Aorta (tissue), 5 donors: ENCODE data around the gene MEAK7. TPM values are rescaled to one million over a fixed set of nuclear protein-coding genes. Genes with fewer than 3 reads are reported as not detected.
"Not testable (repeated sequence)": the region's sequence is repeated elsewhere in the genome, so short reads cannot be mapped to it uniquely, and the experiment has no call there.

Source experiments
- ATAC-seq: fragments of 200-7000 bp; cut with Tn5 transposase; one replicate; pipeline ENCODE4 v1.9.1; 2022; ENCODE audit warnings: moderate library complexity; ENCODE audit not compliant: low FRiP score
- DNase-seq, 2 donors: peaks; one replicate each; pipeline ENCODE4 v3.0.0-alpha.2; 2020
- H3K27ac ChIP-seq, 2 donors: one replicate each; pipeline ENCODE4 v1.5.1; 2013; ENCODE audit warnings: low read length in 2 of 2, mild to moderate bottlenecking in 2 of 2, moderate library complexity in 2 of 2, control low read depth in 1 of 2, inconsistent platforms in 1 of 2, low read depth in 1 of 2
- H3K27me3 ChIP-seq, 2 donors: one replicate each; pipeline ENCODE4 v1.6.1; 2013; ENCODE audit warnings: control low read depth in 1 of 2, low read length in 1 of 2, mild to moderate bottlenecking in 1 of 2, moderate library complexity in 1 of 2; ENCODE audit not compliant: insufficient read depth in 2 of 2, control insufficient read depth in 1 of 2
- H3K36me3 ChIP-seq, 2 donors: one replicate each; pipeline ENCODE4 v1.6.1; 2013; ENCODE audit warnings: control low read depth in 1 of 2, low read length in 1 of 2, mild to moderate bottlenecking in 1 of 2; ENCODE audit not compliant: insufficient read depth in 2 of 2, control insufficient read depth in 1 of 2
- H3K4me1 ChIP-seq, 2 donors: one replicate each; pipeline ENCODE4 v1.6.1; 2013; ENCODE audit warnings: low read length in 2 of 2, control low read depth in 1 of 2, mild to moderate bottlenecking in 1 of 2, moderate library complexity in 1 of 2; ENCODE audit not compliant: insufficient read depth in 2 of 2, control insufficient read depth in 1 of 2
- H3K4me3 ChIP-seq, 2 donors: one replicate each; pipeline ENCODE4 v1.5.1; 2013; ENCODE audit warnings: low read length in 2 of 2, control low read depth in 1 of 2, mild to moderate bottlenecking in 1 of 2
- H3K9me3 ChIP-seq: one replicate; pipeline ENCODE4 v1.6.1; 2013; ENCODE audit warnings: mild to moderate bottlenecking, low read length; ENCODE audit not compliant: control insufficient read depth
- WGBS, 2 donors: extraction: QIAGEN DNeasy Blood & Tissue Kit; methylation state at CpG; one replicate each; pipeline ENCODE4 v1.1.7; 2013; 5-methylcytosine and 5-hydroxymethylcytosine counted together
- intact Hi-C, 2 donors: fragments of 100-400 bp; cut with DNase I; formaldehyde crosslinking; loops; one replicate each; pipeline versions ENCODE4 v1.14.2 to v1.15.0; 2022
- polyA plus RNA-seq, 2 donors: library from polyadenylated mRNA; stranded (reverse); fragments of 200-250 nt; gene quantifications; one replicate each; pipeline ENCODE4 v1.2.3, GENCODE V29; 2013
- total RNA-seq, 2 donors: library from RNA; stranded (reverse); fragmentation: NEBNext Ultra II Directional; extraction: Animal tissue kit (Norgen Biotek cat#: 25700); gene quantifications; one replicate each; pipeline ENCODE4 v1.2.1, GENCODE V29; 2021
- donor health status: healthy with polysubstance abuse.
- donor health status: Bipolar disorder and iron deficiency.
- donor health status: DM: no; HTN: no; CAD: no.
- donor health status: DM: no; HTN: no; CAD: no.
- donor health status: DM: yes; HTN: yes; CAD: no.

The MEAK7 gene
- total and polyA plus RNA-seq, 4 donors: 3.4 to 23.9 (median 11.6) TPM

DNA sequence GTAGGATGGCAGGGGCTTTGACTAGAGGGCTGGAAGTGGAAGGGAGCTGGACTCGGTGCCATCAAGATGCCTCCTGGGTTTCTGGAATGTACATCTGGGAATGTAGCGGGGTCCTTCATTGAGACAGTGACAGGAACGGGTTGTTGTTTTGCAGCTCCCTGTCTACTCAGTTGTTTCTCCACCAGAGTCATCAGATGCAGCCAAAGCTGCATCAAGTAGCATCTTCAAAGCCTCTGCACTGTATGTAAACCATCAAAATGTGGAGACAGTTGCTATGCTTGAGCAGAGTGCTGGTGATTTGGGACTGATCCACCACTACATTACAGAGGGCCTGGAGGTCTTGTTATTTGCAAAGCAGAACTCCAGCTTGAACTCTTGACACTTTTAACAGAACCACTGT, 25.1 kb upstream of the MEAK7 start:
- peaks cover 0 to 7% of the 10 kb centered on the region in 2 donors for H3K4me1 ChIP-seq
- no peak overlapping the region for H3K4me3 ChIP-seq
- ATAC-seq (no peak), DNase-seq (no peak)
- H3K27ac ChIP-seq: no peak overlapping the region
- no peaks in the 10 kb centered on the region for H3K36me3 ChIP-seq
- 98% methylated on average over 3 of the region's 3 CpGs for WGBS, 2 donors
- no peaks in the 10 kb centered on the region for H3K9me3 ChIP-seq
- no peaks in the 10 kb centered on the region for H3K27me3 ChIP-seq
- intact Hi-C loops: loop anchor here (5.0 kb wide), 1 partner anchor 88 kb away; the partner anchor contains the start of gene COTL1 (in 2 of the 2)

DNA sequence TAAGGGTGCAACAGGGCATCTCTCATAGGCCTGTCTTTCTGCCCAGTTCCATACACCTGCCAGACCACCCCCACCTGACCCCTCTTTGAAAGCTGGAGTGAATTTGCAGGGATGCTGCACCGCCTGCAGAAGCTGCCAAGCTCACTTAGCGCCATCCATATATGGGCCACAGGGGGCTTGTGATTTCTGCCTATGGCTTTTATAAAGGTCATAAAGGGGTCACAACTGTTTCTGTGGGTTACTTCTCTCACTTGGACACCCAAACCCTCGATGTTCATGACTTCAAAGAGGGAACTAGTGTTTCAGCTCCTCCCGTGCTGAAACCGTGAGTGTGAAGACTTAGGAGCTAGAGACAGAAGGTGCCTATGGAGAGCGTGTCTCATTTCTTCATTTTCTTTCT, 23.9 kb upstream of the MEAK7 start:
- no peaks in the 10 kb centered on the region for H3K9me3 ChIP-seq
- DNase-seq (no peak), ATAC-seq (no peak)
- intact Hi-C loops: no loop called here
- peaks cover 0 to 7% of the 10 kb centered on the region in 2 donors for H3K4me1 ChIP-seq
- 94 to 96% methylated on average over 6 of the region's 6 CpGs for WGBS, 2 donors
- H3K27me3 ChIP-seq: no peaks in the 10 kb centered on the region
- no peaks in the 10 kb centered on the region for H3K36me3 ChIP-seq
- no peak overlapping the region for H3K4me3 ChIP-seq
- no peak overlapping the region for H3K27ac ChIP-seq

DNA sequence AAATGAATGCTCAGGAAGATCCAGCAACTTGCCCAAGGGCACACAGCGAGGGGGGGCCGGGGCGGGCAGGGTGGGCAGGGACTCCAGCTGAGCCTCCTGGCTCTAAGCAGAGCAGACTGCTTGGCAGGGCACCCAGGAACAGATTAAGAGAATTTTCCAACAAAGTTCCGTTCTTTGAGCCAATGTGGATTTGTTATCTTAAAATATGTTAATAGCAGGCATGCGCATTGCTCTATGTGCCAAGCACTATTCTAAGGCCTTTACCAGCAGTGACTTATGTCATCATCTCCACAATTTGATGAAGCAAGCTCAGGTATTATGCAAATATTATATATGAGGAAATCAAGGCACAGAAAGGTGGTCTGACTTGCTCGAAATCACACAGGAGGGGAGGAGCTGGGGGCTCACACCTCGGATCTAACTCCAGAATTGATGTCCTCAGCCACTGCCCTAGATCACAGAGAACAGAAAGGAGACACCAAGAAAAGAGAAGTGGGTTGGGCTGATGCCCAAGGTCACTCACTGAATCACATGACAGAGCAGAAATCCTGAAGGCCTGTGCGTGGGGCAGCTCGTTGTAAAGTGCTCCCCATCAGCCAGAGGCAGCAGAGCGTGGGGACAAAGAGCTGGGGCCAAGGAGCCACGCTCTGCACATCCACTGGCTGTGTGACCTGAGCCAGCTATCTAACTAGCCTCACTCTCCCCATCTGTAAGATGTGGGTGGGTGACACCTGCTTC, 23.2 kb upstream of the MEAK7 start:
- intact Hi-C loops: no loop called here
- Histone ChIP-seq H3K4me1 (peaks cover 0 to 7% of the 10 kb centered on the region in 2 donors), H3K4me3 (no peak overlapping the region), H3K27me3 (no peaks in the 10 kb centered on the region), H3K9me3 (no peaks in the 10 kb centered on the region), H3K27ac (peak overlapping the region in 1 of 2 donors; percentile 0), H3K36me3 (no peaks in the 10 kb centered on the region)
- WGBS, 2 donors: 26 to 29% methylated on average over 11 of the region's 11 CpGs
- ATAC-seq: no peak
- peak in 1 of 2 donors; percentile 63 for DNase-seq

DNA sequence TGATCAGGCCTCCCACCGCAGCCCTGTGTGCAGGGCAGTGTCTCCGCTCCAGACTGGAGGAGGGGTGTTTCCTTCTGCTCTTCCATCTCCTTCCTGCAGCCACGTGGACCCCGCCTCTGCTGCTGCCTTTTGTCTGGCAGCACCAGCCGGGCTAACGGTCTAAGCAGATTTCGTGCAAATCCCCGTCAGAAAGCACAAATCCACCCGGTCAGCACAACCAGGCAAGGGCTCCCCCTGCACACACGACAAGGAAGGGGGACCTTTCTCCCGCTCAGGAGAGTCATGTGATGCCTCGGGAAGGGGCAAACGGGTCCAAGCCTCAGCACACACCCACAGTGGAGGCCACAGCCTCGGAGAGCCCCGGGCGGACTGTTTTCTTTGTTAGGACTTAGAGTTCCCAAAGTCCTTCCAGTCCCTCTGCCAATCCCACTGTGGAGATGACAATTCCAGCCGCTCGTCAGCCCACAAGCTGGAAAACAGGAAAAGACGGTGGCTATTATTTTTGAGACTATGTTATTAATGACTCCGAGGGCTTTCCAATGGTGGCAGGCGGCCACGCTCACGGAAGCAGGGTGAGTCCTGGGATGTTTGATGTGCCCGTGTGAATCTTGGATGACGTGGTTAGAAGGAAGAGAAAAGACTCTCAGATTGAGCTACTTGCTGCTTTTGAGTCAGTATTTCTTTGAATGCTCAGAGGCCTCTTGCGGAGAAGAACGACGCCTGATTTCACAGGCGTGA, 22.5 kb upstream of the MEAK7 start:
- Histone ChIP-seq H3K36me3 (no peaks in the 10 kb centered on the region), H3K4me3 (no peak overlapping the region), H3K27ac (peak overlapping the region in 1 of 2 donors; percentile 2), H3K27me3 (no peaks in the 10 kb centered on the region), H3K9me3 (no peaks in the 10 kb centered on the region), H3K4me1 (peaks cover 0 to 5% of the 10 kb centered on the region in 2 donors)
- DNase-seq (peak in 1 of 2 donors; percentile 58), ATAC-seq (peak; percentile 64)
- intact Hi-C loops: no loop called here
- WGBS, 2 donors: 7% methylated on average over 29 of the region's 29 CpGs

DNA sequence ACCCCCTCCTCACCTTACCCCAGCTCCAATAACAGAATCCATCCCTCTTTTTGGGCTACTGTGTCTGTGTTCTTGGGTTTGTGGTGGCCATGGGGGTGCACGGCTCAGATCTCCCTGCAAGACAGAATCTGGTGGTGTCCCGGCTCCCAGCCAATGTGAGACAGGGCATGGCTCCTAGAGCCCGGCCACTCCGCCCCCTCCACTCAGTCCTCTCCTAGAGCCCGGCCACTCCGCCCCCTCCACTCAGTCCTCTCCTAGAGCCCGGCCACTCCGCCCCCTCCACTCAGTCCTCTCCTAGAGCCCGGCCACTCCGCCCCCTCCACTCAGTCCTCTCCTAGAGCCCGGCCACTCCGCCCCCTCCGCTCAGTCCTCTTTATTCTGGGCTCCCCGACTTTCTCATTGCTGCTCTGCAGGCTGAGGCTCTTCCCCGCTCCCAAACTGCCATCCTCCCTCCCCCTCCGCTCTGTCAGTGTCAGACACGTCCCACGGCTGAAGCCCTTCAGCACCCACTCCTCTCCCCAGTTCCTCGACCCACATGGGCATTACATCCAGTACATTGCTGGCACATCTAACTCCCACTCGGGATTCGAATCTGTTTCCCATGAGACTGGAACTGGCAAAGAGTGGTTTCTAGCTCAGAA, 20.6 kb upstream of the MEAK7 start:
- intact Hi-C loops, H3K4me3 ChIP-seq, H3K27ac ChIP-seq, DNase-seq, H3K27me3 ChIP-seq, H3K9me3 ChIP-seq, H3K36me3 ChIP-seq, H3K4me1 ChIP-seq, ATAC-seq: not testable (repeated sequence)
- WGBS, 2 donors: 80 to 84% methylated on average over 17 to 19 of the region's 21 CpGs

DNA sequence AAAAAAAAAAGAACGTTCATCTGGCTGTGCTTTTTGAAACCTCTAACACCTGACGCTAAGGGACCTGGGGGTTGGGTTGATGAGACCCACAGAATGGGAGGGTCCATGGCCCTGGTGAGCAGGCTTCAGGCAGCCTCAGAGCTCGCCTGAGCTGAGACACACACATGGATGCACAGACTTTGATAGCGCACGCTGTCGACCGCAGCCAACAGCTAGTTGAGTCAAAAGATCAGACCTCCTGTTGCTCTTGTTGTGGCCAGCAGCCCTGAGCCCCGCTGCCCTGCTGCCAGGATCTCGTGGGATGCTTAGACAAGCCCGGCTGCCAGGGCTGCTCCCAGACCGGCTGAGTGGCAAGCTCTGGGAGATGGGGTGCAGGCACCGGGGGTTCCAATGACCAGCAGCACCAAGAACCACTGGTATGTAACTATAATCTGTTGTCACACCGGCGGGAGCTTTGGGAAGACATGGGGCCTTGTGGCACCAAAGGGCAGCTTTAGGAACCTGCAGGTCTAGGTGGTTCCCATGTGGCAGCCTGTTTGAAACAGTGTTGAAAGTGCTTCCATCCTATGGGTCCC, 20.0 kb upstream of the MEAK7 start:
- Histone ChIP-seq H3K9me3 (no peaks in the 10 kb centered on the region), H3K4me1 (no peaks in the 10 kb centered on the region), H3K4me3 (no peak overlapping the region), H3K27me3 (no peaks in the 10 kb centered on the region), H3K36me3 (no peaks in the 10 kb centered on the region), H3K27ac (no peak overlapping the region)
- no peak for DNase-seq
- WGBS, 2 donors: 69 to 89% methylated on average over 14 of the region's 14 CpGs
- ATAC-seq: no peak
- intact Hi-C loops: no loop called here

DNA sequence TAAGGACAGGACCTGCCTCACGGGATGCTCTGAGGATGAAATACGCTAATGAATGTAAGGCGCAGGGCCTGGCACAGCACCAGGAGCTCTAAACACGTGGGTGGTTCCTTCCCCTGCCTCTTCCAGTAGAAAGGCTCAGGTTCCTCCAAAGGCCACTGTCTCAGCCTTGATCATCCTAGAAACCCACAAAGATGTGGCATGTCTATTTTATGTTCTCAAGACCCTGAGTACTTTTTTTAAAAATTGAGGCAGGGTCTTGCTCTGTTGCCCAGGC, 17.0 kb upstream of the MEAK7 start:
- Histone ChIP-seq H3K27me3 (no peaks in the 10 kb centered on the region), H3K9me3 (no peaks in the 10 kb centered on the region), H3K36me3 (no peaks in the 10 kb centered on the region), H3K4me1 (no peaks in the 10 kb centered on the region), H3K4me3 (no peak overlapping the region), H3K27ac (no peak overlapping the region)
- intact Hi-C loops: no loop called here
- no peak for ATAC-seq
- no peak for DNase-seq
- 75 to 79% methylated on average over 4 of the region's 4 CpGs for WGBS, 2 donors

DNA sequence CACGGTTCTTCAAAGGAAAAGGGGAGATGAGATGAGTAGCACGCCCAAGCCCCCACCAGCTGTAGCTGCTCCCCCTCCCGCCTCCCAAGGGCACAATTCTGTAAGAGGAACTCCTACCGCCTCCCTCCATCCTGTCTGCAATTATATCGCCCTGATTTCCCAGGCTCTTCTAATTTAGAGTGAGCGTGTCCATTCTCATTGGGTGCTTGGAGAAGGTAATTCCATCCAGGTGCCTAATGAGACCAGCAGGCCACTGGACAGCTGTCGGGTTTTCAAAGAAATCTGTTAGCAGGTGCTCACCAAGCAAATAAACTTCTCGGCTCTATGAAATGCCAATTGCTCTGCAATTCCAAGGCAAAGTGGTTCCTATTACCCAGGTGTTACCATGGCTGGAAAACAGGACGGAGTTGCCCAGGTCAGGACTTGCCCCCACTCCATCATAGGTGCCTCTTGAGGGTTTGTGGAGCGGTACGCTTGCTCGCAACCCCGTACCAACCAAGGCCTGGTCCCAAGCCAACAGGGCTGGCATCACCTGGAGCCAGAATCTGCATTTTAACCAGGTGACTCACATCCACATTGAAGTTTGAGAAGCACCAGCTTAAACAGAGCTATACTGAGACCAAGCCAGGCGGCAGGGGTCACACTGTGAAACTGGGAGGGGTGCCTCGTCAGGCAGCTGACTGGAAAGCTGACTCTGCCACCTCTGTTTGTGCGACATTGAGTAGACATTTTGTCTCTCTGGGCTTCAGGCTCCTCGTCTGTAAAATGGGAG, 16.5 kb upstream of the MEAK7 start:
- ATAC-seq: no peak
- no peaks in the 10 kb centered on the region for H3K27me3 ChIP-seq
- 80 to 85% methylated on average over 17 of the region's 17 CpGs for WGBS, 2 donors

More for the DNA sequence above, 16.5 kb upstream of the MEAK7 start:
- Histone ChIP-seq H3K9me3 (no peaks in the 10 kb centered on the region), H3K36me3 (no peaks in the 10 kb centered on the region), H3K4me1 (no peaks in the 10 kb centered on the region), H3K4me3 (no peak overlapping the region), H3K27ac (no peak overlapping the region)
- intact Hi-C loops: no loop called here
- peak in 1 of 2 donors; percentile 14 for DNase-seq
